Measurements from ENCODE around the gene EID3.

The EID3 gene

GRCh38 chr12:104340925-104341611 lies 37.5 kb downstream of the EID3 start:
- DNase-seq, result no peak

DNA sequence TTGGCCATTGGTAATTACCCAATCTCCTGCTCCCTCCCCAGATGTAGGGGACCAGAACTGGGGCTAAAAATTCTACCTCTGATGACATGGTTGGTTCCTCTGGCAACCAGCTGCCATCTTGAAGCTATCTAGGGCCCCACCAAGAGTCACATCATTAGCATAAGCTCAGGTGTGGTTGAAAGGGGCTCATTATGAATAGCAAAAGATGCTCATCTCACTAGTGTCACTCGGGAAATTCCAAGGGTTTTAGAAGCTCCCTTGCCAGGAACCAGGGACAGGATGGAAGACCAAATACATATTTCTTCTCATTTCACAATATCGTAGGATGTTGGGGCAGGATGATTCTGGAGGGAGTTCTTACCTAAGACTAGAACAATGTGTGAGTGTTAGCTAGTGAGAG lies 38.6 kb downstream of the EID3 start:
- no peak for DNase-seq

DNA sequence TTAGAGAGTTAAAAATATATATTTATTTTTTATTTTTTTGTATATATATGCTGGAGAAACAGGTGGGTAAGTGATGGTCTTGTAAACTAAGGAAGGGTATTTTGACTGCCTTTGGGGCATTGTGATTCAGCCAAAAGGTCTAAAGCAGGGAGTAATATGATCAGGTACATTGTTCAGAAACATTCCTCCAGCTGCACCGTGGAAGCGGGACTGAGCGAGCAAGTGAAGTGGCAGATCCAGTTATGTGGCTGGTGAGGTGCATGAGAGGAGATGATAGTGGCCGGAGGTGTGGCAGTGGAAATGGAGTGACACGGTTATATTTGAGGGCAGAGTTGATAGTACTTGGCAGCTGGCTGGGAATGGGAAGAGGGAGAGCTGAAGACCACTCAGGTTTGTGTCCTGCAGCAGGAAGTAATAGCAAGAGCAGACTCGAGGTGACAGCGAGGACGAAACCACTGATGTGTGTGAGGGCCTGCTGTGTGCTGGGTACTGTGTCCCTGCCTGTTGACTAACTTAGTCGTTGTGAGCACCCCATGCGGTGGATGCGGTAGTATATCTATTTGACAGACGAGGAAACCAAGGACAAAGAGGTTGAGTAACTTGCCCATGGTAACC lies 39.2 kb downstream of the EID3 start:
- DNase-seq, result no peak

GRCh38 chr12:104344682-104345081 lies 41.1 kb downstream of the EID3 start:
- no peak for DNase-seq

- DNase-seq, result no peak
Measured at GRCh38 chr12:104345234-104346066, 41.9 kb downstream of the EID3 start.

- DNase-seq, result no peak
Measured at GRCh38 chr12:104347374-104348075, 44.0 kb downstream of the EID3 start.

- no peak for DNase-seq
Measured at GRCh38 chr12:104348283-104348993, 44.9 kb downstream of the EID3 start.

DNA sequence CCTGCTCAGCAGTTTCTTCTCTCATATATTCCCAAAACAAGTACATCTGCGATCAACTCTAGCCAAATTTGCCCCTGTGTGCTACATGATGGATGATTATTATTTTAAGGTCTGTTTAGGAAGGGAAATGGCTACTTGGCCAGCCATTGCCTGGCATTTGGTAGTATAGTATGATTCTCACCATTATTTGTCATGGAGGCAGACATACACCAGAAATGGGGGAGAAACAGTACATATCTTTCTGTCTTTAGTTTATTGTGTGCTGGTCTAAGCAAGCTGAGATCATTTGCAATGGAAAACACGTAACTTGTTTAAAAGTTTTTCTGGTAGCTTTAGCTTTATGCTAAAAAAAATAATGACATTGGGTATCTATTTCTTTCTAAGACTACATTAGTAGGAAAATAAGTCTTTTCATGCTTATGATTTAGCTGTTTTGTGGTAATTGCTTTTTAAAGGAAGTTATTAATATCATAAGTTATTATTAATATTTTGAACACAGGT lies 45.5 kb downstream of the EID3 start:
- DNase-seq, result no peak

DNA sequence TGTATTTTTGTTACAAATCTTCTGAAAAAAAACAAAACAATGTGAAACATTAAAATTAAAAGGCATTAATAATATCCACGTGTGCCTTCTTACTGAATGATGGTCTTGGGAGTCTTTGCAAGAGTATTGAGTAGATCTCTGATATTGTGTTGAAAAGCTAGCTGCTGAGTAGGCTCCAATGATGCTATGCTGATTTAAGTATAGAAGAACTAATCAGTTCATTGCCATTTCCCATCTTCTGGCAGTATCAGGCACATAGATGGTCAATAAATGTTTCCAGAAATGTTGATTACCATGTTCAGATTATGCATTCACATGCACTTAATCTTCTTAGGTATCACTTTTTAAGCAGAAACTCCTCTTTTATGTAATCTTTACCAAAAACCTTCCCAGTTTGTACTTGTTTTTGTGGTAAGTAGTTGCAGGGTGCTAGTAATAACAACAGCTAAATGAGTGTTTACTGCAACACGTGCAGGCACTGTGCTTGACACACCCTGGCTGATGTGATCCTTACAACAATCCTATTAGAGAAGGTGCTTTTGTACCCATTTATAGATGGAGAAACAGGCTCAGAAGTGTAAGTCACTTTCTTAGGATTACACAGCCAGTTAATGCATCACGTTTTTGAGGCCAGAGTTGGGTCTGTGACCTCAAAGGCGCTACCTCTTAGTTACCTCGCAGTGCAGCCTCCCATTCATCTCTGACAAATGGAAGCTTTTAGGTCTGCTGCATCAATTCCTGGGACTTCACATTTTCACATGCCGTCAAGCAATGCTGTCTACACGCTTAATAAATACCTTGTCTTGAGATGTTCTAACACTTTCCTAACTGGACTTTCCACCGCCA lies 46.9 kb downstream of the EID3 start:
- no peak for DNase-seq

DNA sequence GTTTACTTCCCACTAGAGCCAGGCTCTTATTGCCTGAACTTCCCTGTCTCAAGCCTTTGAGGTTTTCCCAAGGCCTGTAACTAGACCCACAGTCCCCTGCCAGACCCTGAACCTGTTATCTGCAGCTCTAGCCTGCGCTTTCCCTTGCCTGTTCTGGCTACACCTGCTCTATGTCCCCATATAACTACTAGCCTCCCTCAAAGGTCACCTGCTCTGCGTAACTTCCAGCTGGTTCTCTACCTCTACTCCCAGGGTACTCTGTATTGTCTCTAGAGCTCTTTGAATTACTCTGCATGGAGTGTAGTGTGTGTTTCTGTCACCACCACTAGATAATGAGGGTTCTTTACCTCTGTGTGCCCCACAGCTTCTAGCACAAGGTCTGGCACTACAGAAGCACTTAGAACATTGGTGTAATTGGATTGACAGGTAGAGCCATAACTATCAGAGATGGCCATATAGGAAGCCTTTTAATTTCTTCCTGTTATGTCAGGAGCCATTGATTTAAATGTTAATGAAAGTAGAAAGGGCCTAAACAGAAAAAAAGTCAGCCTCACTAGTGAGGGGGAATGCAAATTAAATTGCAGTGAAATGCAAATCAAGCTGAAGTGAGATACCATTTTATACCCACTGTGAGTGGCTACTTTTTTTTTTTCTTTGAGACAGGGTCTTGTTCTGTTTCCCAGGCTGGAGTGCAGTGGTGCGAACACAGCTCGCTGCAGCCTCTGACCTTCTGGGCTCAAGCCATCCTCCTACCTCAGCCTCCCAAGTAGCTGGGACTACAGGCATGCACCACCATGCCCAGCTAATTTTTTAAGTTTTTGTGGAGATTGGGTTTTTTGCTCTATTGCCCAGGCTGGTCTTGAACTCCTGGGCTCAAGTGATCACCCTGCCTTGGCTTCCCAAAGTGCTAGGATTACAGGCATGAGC lies 47.8 kb downstream of the EID3 start:
- DNase-seq, result no peak

DNA sequence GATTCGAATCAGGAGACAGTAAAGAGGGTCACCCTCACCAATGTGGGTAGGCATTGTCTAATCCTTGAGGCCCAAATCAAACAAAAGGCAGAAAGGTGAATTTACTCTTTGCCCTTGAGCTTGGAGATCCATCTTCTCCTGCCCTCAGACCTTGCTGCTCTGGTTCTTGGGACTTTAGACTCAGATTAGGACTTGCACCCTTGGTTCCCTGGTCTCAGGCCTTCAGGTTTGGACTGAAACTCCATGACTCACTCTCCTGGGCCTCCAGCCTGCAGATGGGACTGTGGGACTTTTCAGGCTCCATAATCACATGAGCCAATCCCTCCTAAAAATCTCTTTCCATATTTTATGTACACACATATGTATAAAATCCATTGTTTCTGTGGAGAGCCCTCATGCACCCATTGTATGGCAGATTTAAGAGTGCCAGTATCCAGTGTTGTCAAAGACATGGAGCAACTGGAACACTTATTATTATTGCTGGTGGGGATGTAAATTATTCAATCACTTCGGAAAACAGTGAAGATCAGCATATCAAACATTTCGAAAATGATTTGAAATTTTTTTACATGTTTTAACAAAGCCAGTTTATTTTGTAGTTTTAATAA lies 48.7 kb downstream of the EID3 start:
- no peak for DNase-seq

DNA sequence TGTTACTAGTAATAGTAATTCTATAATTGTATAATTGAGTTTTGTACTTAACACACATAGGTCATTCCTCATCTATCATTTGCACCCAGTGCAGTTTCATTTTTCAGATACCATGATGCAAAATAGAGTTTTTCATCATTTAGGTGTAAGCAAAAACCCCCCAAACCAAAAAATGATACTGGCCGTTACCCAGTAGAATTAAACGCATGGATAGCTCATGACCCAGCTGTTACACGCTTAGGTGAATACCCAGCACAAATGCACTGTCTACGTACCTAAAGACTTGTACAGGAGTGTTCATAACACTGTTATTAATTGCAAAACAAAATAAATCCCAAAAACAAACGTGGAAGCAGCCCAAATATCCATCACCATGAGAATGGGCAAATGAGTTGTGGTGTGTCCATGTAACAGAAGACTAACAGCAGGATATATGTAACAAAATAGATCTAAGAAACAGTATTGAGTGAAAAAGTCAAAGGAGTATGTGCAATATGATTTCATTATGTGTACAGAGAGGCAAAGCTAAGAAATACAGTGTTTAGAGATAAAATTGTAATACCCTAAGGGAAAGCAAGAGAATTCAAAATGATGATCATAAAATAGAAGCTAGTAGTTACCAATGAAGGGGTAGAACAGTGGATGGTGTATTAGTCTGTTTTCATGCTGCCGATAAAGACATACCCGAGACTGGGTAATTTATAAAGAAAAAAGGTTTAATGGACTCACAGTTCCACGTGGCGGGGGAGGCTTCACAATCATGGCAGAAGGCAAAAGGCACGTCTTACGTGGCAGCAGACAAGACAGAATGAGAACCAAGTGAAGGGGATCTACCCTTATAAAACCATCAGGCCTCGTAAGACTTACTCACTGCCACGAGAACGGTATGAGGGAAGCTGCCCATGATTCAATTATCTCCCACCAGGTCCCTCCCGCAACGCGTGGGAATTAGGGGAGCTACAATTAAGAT lies 49.8 kb downstream of the EID3 start:
- no peak for DNase-seq

DNA sequence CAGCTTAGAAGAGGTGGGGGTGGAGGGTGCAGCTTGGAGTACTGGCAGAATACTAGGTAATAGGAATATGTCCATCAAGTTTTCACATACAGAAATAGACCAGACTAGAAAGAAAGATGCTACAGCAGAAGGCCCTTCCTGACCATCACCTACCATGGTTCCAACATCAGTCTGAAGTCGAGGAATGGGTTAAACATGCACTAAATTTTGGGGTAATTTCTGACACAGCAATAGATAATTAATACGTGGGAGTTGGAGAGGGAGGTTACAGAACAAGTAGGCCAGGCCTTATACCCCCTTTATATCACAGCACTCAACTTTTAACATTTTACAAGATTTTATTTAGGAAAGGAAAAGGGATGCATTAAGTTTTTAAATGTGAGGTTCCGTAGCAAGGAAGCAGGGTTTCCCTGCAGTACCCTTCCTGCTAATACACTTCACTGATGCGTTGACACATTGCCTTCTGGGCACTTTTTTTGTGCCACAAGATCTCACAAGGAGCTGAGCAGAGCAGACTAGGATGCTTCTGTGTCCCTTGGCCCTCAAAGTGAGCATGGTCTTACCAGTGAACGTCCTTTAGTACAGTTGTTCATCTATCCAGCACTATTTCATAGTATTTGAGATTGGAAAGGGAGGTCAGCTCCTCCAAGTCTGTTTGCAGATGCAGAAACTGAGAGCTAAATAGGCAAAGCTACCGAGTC lies 50.8 kb downstream of the EID3 start:
- DNase-seq, result no peak

All from NCI-H2171 treated with DMSO at 0.1 percent for 48 hours (cell line).